HEK293T (cell line): ENCODE measurements around the gene GMDS.
"Not testable (repeated sequence)": the region's sequence is repeated elsewhere in the genome, so short reads cannot be mapped to it uniquely, and the experiment has no call there.

Experiments
- ARNT ChIP-seq: fragments of 450-650 bp; IDR thresholded peaks from 2 replicates; pipeline ENCODE4 v1.6.1; 2017; ENCODE audit warnings: mild to moderate bottlenecking
- BHLHE40 ChIP-seq: fragments of 450-650 bp; IDR thresholded peaks from 2 replicates; pipeline ENCODE4 v1.6.1; 2016; ENCODE audit warnings: mild to moderate bottlenecking, moderate library complexity, borderline replicate concordance
- ELF4 ChIP-seq: fragments of 450-650 bp; IDR thresholded peaks from 2 replicates; pipeline ENCODE4 v1.6.1; 2017; ENCODE audit warnings: antibody characterized with exemption
- FOXA1 ChIP-seq: fragments of 450-650 bp; IDR thresholded peaks from 2 replicates; pipeline ENCODE4 v1.6.1; 2016; ENCODE audit warnings: mild to moderate bottlenecking
- FOXM1 ChIP-seq: fragments of 450-650 bp; IDR thresholded peaks from 2 replicates; pipeline ENCODE4 v1.6.1; 2017; ENCODE audit warnings: mild to moderate bottlenecking, borderline replicate concordance
- HDGF ChIP-seq: fragments of 450-650 bp; IDR thresholded peaks from 2 replicates; pipeline ENCODE4 v1.6.1; 2017; ENCODE audit warnings: antibody characterized with exemption, borderline replicate concordance
- L3MBTL2 ChIP-seq: fragments of 450-650 bp; conservative IDR thresholded peaks from 2 replicates; pipeline ENCODE4 v1.6.1; 2016; ENCODE audit warnings: mild to moderate bottlenecking
- NFRKB ChIP-seq: fragments of 450-650 bp; IDR thresholded peaks from 2 replicates; pipeline ENCODE4 v1.6.1; 2016; ENCODE audit warnings: mild to moderate bottlenecking, moderate library complexity
- SP1 ChIP-seq: fragments of 450-650 bp; IDR thresholded peaks from 2 replicates; pipeline ENCODE4 v1.6.1; 2017
- TARDBP ChIP-seq: fragments of 450-650 bp; IDR thresholded peaks from 2 replicates; pipeline ENCODE4 v1.6.1; 2016
- ZNF384 ChIP-seq: fragments of 450-650 bp; IDR thresholded peaks from 2 replicates; pipeline ENCODE4 v1.6.1; 2016

DNA sequence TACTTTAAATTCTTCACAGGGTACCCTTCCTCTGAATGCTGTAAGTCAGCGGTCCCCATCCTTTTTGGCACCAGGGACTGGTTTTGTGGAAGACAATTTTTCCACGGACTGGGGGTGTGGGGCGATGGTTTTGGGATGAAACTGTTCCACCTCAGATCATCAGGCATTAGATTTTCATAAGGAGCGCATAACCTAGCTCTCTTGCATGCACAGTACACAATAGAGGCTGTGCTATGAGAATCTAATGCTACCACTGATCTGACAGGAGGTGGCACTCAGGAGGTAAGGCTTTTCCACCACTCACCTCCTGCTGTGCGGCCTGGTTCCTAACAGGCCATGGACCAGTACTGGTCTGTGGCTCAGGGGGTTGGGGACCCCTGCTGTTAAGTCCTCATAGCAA, 399.9 kb downstream of the GMDS start:
- TF ChIP-seq L3MBTL2, BHLHE40, SP1, NFRKB, ZNF384, ELF4, FOXM1, HDGF, ARNT, TARDBP, FOXA1: not testable (repeated sequence)
